K562 treated with DMSO at 1 percent for 24 hours (cell line): ENCODE results near the gene NELL1. TPM values are rescaled to one million over a fixed set of nuclear protein-coding genes. Genes with fewer than 3 reads are reported as not detected.

Experiments
- total RNA-seq: library from RNA; unstranded; fragments of 300-600 nt; gene quantifications from 2 replicates; pipeline ENCODE4 v1.2.3, GENCODE V29; 2022; ENCODE audit warnings: low read depth; ENCODE audit not compliant: insufficient read depth

Gene NELL1
- total RNA-seq = not detected in 2 replicates

GRCh38 chr11:20668844-20669819 is at the start of gene NELL1:
Gene NELL1, plus strand, starts transcription at chr11:20669586.

Other genes with a start within 250 kb of the NELL1 start
- gene SLC6A5, start 70.0 kb upstream of the NELL1 start, total RNA-seq = not detected in 2 replicates